Tibial nerve (tissue), 4 donors: ENCODE measurements around the gene FGF10. TPM values are rescaled to one million over a fixed set of nuclear protein-coding genes. Genes with fewer than 3 reads are reported as not detected.

ENCODE experiments used
- DNase-seq, 2 donors: peaks; one replicate each; pipeline ENCODE4 v3.0.0-alpha.2; 2019; ENCODE audit warnings: low spot score in 2 of 2
- H3K27ac ChIP-seq, 4 donors: fragments of 200-600 bp; sonication (generic) in 3 of 4; one replicate each; pipeline ENCODE4 v1.5.1; 2017 to 2019; ENCODE audit warnings: mild to moderate bottlenecking in 1 of 4
- H3K27me3 ChIP-seq, 2 donors: fragments of 200-600 bp; sonication (generic) in 1 of 2; one replicate each; pipeline versions ENCODE4 v1.5.1 to v1.6.0; 2017 to 2019
- H3K36me3 ChIP-seq, 3 donors: fragments of 200-600 bp; sonication (generic); one replicate each; pipeline ENCODE4 v1.5.1; 2018 to 2019
- H3K4me1 ChIP-seq, 4 donors: fragments of 200-600 bp; sonication (generic) in 3 of 4; one replicate each; pipeline ENCODE4 v1.5.1; 2017 to 2019
- H3K4me3 ChIP-seq, 4 donors: fragments of 200-600 bp; sonication (generic) in 3 of 4; one replicate each; pipeline ENCODE4 v1.5.1; 2017 to 2019; ENCODE audit warnings: mild to moderate bottlenecking in 1 of 4, moderate library complexity in 1 of 4
- H3K9me3 ChIP-seq, 4 donors: fragments of 200-600 bp; sonication (generic) in 3 of 4; one replicate each; pipeline ENCODE4 v1.5.1; 2017 to 2019
- EP300 ChIP-seq, 2 donors: sonication (generic); formaldehyde crosslinking; IDR thresholded peaks; one replicate each; pipeline ENCODE4 v1.6.1; 2017; ENCODE audit warnings: antibody characterized with exemption in 2 of 2, mild to moderate bottlenecking in 1 of 2
- POLR2A ChIP-seq, 2 donors: fragments of 450-650 bp; IDR thresholded peaks; one replicate each; pipeline ENCODE4 v1.6.1; 2017; ENCODE audit warnings: antibody characterized with exemption in 2 of 2, mild to moderate bottlenecking in 2 of 2, moderate library complexity in 2 of 2
- WGBS, 2 donors: methylation state at CpG; one replicate each; pipeline ENCODE4 v1.1.5; 2018; 5-methylcytosine and 5-hydroxymethylcytosine counted together
- total RNA-seq, 4 donors: library from RNA; depleted of rRNA; stranded (reverse); fragments of >200 nt; gene quantifications; one replicate each; pipeline ENCODE4 v1.1.0, GENCODE V29; 2016
- TF ChIP-seq, protein P1 (sequence below), 5 experiments: fragments of 200-600 bp in 3 of 5; fragments of 450-650 bp in 2 of 5; sonication (generic) in 3 of 5; IDR thresholded peaks; one replicate each; pipeline ENCODE4 v1.5.1; 2016 to 2019; ENCODE audit warnings: antibody characterized with exemption in 5 of 5, mild to moderate bottlenecking in 3 of 5, moderate library complexity in 2 of 5

FGF10 gene
- 10 to 100 TPM in 3 of 4 donors, 1 to 10 TPM in 1; 9.2 to 16.0 (median 12.9) TPM for total RNA-seq

DNA sequence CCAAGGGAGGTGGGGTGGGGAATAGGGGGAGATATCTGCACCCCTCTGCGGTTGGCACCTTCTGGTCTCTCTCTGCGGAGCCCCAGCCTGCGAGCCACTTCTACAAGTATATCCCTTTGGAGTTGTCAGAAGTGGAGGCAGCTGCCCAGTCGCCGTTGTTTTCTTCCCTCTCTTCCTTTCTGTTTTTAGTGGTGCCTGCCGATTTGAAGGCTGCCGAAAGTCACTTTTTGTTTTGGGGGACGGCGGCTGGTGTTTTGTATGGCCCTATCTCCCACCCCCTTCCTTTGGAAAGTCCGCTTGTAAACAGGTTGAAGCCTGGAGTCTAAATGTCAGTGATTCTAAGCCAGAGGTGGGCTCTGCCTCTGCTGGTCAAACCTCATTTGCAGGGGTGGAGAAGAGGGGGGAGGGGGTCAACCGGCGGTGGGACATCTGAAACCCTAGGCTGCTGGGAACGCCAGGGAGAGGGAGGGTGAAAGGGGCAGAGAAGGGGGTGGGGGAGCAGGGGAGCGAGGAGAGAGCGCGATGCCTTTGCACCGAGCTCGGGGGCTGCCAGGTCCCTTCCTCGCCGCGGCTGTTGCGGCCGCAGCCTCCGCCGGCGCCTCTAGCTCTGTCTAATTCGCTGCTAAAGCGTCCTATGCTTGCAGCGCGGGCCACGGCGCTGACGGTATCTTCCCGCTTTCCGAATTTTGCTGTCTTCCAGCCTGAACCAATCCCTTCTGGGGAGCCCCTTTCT, at the start of gene FGF10:
FGF10 (minus strand) TSS at position 331 of the 733 bp plus-strand sequence. CDS start 738 bp downstream, outside the sequence.
- H3K36me3 ChIP-seq, result no peaks in the 10 kb centered on the region
- H3K27ac ChIP-seq, result peak within 1 kb of the TSS in 3 of 4 donors; percentile 49 to 82 (median 57)
- peak within 1 kb of the TSS; percentile 37 to 62 (median 48) for H3K4me3 ChIP-seq
- peaks cover 0 to 20% (median 0%) of the 10 kb centered on the region in 4 donors for H3K4me1 ChIP-seq
- WGBS, 2 donors, result 1% methylated on average over 35 of the region's 35 CpGs
- peak in 1 of 2 donors; percentile 22 for DNase-seq
- peaks cover 0 to 18% of the 10 kb centered on the region in 2 donors for H3K27me3 ChIP-seq
- no peaks in the 10 kb centered on the region for H3K9me3 ChIP-seq
- TF ChIP-seq, protein P1, sequence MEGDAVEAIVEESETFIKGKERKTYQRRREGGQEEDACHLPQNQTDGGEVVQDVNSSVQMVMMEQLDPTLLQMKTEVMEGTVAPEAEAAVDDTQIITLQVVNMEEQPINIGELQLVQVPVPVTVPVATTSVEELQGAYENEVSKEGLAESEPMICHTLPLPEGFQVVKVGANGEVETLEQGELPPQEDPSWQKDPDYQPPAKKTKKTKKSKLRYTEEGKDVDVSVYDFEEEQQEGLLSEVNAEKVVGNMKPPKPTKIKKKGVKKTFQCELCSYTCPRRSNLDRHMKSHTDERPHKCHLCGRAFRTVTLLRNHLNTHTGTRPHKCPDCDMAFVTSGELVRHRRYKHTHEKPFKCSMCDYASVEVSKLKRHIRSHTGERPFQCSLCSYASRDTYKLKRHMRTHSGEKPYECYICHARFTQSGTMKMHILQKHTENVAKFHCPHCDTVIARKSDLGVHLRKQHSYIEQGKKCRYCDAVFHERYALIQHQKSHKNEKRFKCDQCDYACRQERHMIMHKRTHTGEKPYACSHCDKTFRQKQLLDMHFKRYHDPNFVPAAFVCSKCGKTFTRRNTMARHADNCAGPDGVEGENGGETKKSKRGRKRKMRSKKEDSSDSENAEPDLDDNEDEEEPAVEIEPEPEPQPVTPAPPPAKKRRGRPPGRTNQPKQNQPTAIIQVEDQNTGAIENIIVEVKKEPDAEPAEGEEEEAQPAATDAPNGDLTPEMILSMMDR (IDR thresholded peaks at IDR 0.05), result no peak
- TF ChIP-seq POLR2A (IDR thresholded peaks at IDR 0.05), result no peak
- no peak for TF ChIP-seq EP300 (IDR thresholded peaks at IDR 0.05)

DNA sequence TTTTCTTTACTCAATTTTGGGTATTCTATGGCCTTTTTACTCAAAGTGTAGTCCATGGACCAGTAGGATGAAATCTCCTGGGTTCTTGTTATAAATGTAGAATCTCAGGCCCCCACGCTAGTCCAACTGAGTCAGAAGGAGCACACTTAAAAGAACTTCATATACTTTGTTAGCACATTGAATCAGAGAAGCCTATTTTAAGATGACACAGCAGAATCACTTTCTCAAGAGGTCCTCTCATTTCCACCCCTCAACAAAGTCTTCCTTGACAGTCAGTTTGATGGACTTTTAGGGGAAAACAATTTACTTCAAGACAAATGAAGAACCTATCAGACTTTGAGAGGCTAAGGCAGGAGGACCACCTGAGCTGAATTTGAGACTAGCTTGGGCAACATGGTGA, 37.7 kb upstream of the FGF10 start:
- DNase-seq, result no peak
- no peaks in the 10 kb centered on the region for H3K36me3 ChIP-seq
- H3K4me3 ChIP-seq, result no peak overlapping the region
- H3K27ac ChIP-seq, result no peak overlapping the region
- no peaks in the 10 kb centered on the region for H3K4me1 ChIP-seq
- H3K27me3 ChIP-seq, result no peaks in the 10 kb centered on the region
- no peaks in the 10 kb centered on the region for H3K9me3 ChIP-seq
- 86 to 90% methylated on average over 1 of the region's 1 CpG for WGBS, 2 donors
- TF ChIP-seq EP300 (IDR thresholded peaks at IDR 0.05), result no peak
- TF ChIP-seq, protein P1 (IDR thresholded peaks at IDR 0.05), result no peak
- TF ChIP-seq POLR2A (IDR thresholded peaks at IDR 0.05), result no peak

DNA sequence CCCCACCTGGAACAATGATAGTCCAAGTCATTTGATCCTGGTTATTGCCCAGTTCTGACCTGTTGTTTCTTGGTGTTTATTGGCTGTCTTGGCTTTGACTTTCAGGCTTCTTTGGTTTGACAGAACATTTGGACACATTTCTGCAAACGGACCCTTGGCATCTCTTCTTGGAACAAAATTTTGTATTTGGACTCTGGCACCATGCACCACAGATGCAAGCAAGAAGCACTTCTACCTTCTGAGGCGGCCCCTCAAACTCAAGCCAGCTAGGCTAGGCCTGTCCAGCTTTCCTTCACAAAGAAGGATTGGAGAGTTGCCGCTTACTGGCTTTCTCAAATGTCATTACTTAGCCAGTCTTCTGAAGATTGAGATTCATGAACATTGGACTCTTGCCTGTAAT, 23.1 kb upstream of the FGF10 start:
- H3K9me3 ChIP-seq, result no peaks in the 10 kb centered on the region
- H3K27ac ChIP-seq, result no peak overlapping the region
- DNase-seq, result no peak
- WGBS, 2 donors, result 81 to 92% methylated on average over 3 of the region's 3 CpGs
- no peaks in the 10 kb centered on the region for H3K27me3 ChIP-seq
- no peak overlapping the region for H3K4me3 ChIP-seq
- no peaks in the 10 kb centered on the region for H3K4me1 ChIP-seq
- H3K36me3 ChIP-seq, result no peaks in the 10 kb centered on the region
- TF ChIP-seq POLR2A (IDR thresholded peaks at IDR 0.05) (no peak), EP300 (IDR thresholded peaks at IDR 0.05) (no peak)
- TF ChIP-seq, protein P1 (IDR thresholded peaks at IDR 0.05), result no peak

DNA sequence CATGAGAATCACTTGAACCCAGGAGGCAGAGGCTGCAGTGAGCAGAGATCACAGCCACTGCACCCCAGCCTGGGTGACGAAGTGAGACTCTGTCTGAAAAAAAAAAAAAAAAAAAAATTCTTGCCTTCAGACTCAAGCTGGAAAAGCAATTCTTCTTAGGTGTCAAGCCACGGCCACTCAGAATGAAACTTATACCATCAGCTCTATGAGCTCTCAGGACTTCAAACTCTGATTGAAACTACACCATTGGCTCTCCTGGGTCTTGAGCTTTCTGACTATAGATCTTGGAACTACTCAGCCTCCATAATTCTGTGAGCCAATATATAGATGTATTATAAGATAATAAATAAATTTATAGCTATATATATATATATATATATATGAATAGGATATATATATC, 12.9 kb upstream of the FGF10 start:
- Histone ChIP-seq H3K4me3 (no peak overlapping the region), H3K36me3 (no peaks in the 10 kb centered on the region), H3K27ac (no peak overlapping the region), H3K9me3 (no peaks in the 10 kb centered on the region), H3K27me3 (no peaks in the 10 kb centered on the region), H3K4me1 (no peaks in the 10 kb centered on the region)
- no peak for DNase-seq
- 86 to 89% methylated on average over 2 of the region's 2 CpGs for WGBS, 2 donors
- TF ChIP-seq POLR2A (IDR thresholded peaks at IDR 0.05), result no peak
- TF ChIP-seq, protein P1 (IDR thresholded peaks at IDR 0.05), result no peak
- no peak for TF ChIP-seq EP300 (IDR thresholded peaks at IDR 0.05)

DNA sequence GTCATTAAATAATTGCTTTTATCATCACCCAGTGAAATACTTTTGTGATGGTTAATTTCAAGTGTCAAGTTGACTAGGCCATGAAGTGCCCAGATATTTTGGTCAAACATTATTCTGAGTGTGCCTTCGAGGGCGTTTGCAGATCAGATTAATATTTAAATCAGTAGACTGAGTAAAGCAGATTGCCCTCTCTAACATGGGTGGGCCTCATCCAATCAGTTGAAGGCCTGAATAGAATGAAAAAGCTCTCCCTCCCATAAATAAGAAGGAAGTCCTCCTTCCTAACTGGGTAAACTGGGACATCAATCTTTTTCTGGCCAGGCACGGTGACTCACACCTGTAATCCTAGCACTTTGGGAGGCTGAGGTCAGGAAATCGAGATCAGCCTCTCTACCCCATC, 12.4 kb upstream of the FGF10 start:
- no peaks in the 10 kb centered on the region for H3K4me1 ChIP-seq
- no peak overlapping the region for H3K27ac ChIP-seq
- no peaks in the 10 kb centered on the region for H3K9me3 ChIP-seq
- no peaks in the 10 kb centered on the region for H3K27me3 ChIP-seq
- DNase-seq, result no peak
- H3K36me3 ChIP-seq, result no peaks in the 10 kb centered on the region
- H3K4me3 ChIP-seq, result no peak overlapping the region
- TF ChIP-seq EP300 (IDR thresholded peaks at IDR 0.05), result no peak
- TF ChIP-seq, protein P1 (IDR thresholded peaks at IDR 0.05), result no peak
- no peak for TF ChIP-seq POLR2A (IDR thresholded peaks at IDR 0.05)
- 83 to 85% methylated on average over 4 of the region's 4 CpGs for WGBS, 2 donors
